Measurements from ENCODE around the gene FIP1L1. TPM values are rescaled to one million over a fixed set of nuclear protein-coding genes. Genes with fewer than 3 reads are reported as not detected.
A peak's percentile ranks its signal among the peaks of the same experiment; 100 is the strongest.

The FIP1L1 gene
- total and polyA plus RNA-seq, 2 of the 13 experiments (the other 11 are each of a cell fraction or from before 2014, with no cell fraction given) = 14.9 to 69.4 TPM

- TF ChIP-seq, protein P1, sequence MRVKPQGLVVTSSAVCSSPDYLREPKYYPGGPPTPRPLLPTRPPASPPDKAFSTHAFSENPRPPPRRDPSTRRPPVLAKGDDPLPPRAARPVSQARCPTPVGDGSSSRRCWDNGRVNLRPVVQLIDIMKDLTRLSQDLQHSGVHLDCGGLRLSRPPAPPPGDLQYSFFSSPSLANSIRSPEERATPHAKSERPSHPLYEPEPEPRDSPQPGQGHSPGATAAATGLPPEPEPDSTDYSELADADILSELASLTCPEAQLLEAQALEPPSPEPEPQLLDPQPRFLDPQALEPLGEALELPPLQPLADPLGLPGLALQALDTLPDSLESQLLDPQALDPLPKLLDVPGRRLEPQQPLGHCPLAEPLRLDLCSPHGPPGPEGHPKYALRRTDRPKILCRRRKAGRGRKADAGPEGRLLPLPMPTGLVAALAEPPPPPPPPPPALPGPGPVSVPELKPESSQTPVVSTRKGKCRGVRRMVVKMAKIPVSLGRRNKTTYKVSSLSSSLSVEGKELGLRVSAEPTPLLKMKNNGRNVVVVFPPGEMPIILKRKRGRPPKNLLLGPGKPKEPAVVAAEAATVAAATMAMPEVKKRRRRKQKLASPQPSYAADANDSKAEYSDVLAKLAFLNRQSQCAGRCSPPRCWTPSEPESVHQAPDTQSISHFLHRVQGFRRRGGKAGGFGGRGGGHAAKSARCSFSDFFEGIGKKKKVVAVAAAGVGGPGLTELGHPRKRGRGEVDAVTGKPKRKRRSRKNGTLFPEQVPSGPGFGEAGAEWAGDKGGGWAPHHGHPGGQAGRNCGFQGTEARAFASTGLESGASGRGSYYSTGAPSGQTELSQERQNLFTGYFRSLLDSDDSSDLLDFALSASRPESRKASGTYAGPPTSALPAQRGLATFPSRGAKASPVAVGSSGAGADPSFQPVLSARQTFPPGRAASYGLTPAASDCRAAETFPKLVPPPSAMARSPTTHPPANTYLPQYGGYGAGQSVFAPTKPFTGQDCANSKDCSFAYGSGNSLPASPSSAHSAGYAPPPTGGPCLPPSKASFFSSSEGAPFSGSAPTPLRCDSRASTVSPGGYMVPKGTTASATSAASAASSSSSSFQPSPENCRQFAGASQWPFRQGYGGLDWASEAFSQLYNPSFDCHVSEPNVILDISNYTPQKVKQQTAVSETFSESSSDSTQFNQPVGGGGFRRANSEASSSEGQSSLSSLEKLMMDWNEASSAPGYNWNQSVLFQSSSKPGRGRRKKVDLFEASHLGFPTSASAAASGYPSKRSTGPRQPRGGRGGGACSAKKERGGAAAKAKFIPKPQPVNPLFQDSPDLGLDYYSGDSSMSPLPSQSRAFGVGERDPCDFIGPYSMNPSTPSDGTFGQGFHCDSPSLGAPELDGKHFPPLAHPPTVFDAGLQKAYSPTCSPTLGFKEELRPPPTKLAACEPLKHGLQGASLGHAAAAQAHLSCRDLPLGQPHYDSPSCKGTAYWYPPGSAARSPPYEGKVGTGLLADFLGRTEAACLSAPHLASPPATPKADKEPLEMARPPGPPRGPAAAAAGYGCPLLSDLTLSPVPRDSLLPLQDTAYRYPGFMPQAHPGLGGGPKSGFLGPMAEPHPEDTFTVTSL (CRISPR knock-in tag; IDR thresholded peaks at IDR 0.05; ENCODE audit: borderline replicate concordance) = 0 out of 2 replicates have a peak, but pooled peaks have one; percentile 49
- no peak for TF ChIP-seq SMARCC2 (IDR thresholded peaks at IDR 0.05)
- TF ChIP-seq, protein P2, sequence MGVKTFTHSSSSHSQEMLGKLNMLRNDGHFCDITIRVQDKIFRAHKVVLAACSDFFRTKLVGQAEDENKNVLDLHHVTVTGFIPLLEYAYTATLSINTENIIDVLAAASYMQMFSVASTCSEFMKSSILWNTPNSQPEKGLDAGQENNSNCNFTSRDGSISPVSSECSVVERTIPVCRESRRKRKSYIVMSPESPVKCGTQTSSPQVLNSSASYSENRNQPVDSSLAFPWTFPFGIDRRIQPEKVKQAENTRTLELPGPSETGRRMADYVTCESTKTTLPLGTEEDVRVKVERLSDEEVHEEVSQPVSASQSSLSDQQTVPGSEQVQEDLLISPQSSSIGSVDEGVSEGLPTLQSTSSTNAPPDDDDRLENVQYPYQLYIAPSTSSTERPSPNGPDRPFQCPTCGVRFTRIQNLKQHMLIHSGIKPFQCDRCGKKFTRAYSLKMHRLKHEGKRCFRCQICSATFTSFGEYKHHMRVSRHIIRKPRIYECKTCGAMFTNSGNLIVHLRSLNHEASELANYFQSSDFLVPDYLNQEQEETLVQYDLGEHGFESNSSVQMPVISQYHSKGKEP (CRISPR knock-in tag; IDR thresholded peaks at IDR 0.05) = no peak
- TF ChIP-seq ZNF557 (CRISPR knock-in tag; IDR thresholded peaks at IDR 0.05) = no peak
- TF ChIP-seq, protein P3, sequence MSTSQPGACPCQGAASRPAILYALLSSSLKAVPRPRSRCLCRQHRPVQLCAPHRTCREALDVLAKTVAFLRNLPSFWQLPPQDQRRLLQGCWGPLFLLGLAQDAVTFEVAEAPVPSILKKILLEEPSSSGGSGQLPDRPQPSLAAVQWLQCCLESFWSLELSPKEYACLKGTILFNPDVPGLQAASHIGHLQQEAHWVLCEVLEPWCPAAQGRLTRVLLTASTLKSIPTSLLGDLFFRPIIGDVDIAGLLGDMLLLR (CRISPR knock-in tag; IDR thresholded peaks at IDR 0.05) = peak; percentile 98; the same call in 1 of the 2 replicates
- TF ChIP-seq TCF12 (IDR thresholded peaks at IDR 0.05) = no peak
- TF ChIP-seq TCF12 (CRISPR knock-in tag; IDR thresholded peaks at IDR 0.05) = no peak
- TF ChIP-seq NFE2L2 (IDR thresholded peaks at IDR 0.05; ENCODE audit: low read length) = no peak
- TF ChIP-seq, protein P4, sequence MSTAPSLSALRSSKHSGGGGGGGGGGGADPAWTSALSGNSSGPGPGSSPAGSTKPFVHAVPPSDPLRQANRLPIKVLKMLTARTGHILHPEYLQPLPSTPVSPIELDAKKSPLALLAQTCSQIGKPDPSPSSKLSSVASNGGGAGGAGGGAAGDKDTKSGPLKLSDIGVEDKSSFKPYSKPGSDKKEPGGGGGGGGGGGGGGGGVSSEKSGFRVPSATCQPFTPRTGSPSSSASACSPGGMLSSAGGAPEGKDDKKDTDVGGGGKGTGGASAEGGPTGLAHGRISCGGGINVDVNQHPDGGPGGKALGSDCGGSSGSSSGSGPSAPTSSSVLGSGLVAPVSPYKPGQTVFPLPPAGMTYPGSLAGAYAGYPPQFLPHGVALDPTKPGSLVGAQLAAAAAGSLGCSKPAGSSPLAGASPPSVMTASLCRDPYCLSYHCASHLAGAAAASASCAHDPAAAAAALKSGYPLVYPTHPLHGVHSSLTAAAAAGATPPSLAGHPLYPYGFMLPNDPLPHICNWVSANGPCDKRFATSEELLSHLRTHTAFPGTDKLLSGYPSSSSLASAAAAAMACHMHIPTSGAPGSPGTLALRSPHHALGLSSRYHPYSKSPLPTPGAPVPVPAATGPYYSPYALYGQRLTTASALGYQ (CRISPR knock-in tag; IDR thresholded peaks at IDR 0.05) = no peak
- no peak for TF ChIP-seq ZNF224 (CRISPR knock-in tag; IDR thresholded peaks at IDR 0.05)
- peak; percentile 28; the same call in 1 of the 2 replicates for TF ChIP-seq SP5 (CRISPR knock-in tag; IDR thresholded peaks at IDR 0.05; ENCODE audit: borderline replicate concordance, low read depth)
- no peak for TF ChIP-seq ZNF761 (CRISPR knock-in tag; conservative IDR thresholded peaks at IDR 0.05)
- TF ChIP-seq ZNF709 (CRISPR knock-in tag; IDR thresholded peaks at IDR 0.05) = no peak
- no peak for TF ChIP-seq ZNF207 (IDR thresholded peaks at IDR 0.05; ENCODE audit: borderline replicate concordance)
- no peak for TF ChIP-seq ZNF891 (CRISPR knock-in tag; IDR thresholded peaks at IDR 0.05)
- no peak for TF ChIP-seq SRSF1 (optimal IDR thresholded peaks at IDR 0.05; ENCODE audit: low read depth, low read length)
- TF ChIP-seq MBNL3 (CRISPR knock-in tag; conservative IDR thresholded peaks at IDR 0.05) = no peak
- TF ChIP-seq HOMEZ (CRISPR knock-in tag; IDR thresholded peaks at IDR 0.05; ENCODE audit: low read depth) = peak; percentile 74
Observed at GRCh38 chr4:53365486-53366300, 11.7 kb upstream of the FIP1L1 start, which contains the start of gene SCFD2 (continued).
